ENCODE data around the gene MPPE1. TPM values are rescaled to one million over a fixed set of nuclear protein-coding genes. Genes with fewer than 3 reads are reported as not detected.
"Not testable (repeated sequence)": the region's sequence is repeated elsewhere in the genome, so short reads cannot be mapped to it uniquely, and the experiment has no call there.

The MPPE1 gene
- total RNA-seq, 1 experiment from 2014 or later, result 17.9 TPM

DNA sequence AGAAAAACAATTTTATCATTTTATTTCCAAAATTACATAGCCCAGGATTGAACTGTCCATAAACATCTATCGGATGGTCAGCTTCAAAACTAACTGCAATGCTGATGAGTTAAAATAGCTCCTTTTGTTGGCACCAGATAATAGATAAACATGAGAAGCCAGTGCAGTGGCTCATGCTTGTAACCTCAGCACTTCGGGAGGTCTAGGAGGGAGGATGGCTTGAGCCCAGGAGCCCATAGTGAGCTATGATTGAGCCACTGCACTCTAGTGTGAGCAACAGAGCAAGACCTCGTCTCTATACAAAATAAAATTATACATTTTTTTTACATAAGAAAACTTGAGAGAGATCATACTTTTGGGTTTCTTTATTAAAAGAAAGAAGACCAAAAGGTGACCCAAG lies 38.6 kb upstream of the MPPE1 start:
- TF ChIP-seq EZH2 (IDR thresholded peaks at IDR 0.05; ENCODE audit: low read length, unreplicated experiment), result no peak
- TF ChIP-seq EZH2phosphoT487 (IDR thresholded peaks at IDR 0.05; ENCODE audit: borderline replicate concordance, low read length), result no peak
- TF ChIP-seq CTCF (conservative IDR thresholded peaks at IDR 0.05; ENCODE audit: low read depth, low read length), result no peak
- intact Hi-C loops (cut with micrococcal nuclease), result loop anchor here (2.0 kb wide), 1 partner anchor 48 kb away; no protein-coding TSS in a partner anchor
- Histone ChIP-seq H3K4me3 (ENCODE audit: low read length) (no peak overlapping the region), H4K20me1 (ENCODE audit: low read length) (no peaks in the 10 kb centered on the region), H3K27ac (ENCODE audit: low read length) (0 out of 2 replicates have a peak overlapping the region, but pooled peaks have one; percentile 4), H3K27me3 (ENCODE audit: low read length) (no peaks in the 10 kb centered on the region), H3F3A (ENCODE audit: low read length, unreplicated experiment) (no peaks in the 10 kb centered on the region), H3K9ac (ENCODE audit: low read length) (0 out of 2 replicates have a peak overlapping the region, but pooled peaks have one; percentile 4), H3K4me2 (ENCODE audit: low read length) (peak overlapping the region; percentile 42), H3K9me3 (ENCODE audit: low read length) (no peaks in the 10 kb centered on the region), H3K9me2 (replicated peaks; ENCODE audit: low read length) (no peaks in the 10 kb centered on the region), H3K4me1 (ENCODE audit: insufficient read depth, low read length) (peaks cover 10% of the 10 kb centered on the region; the same call in 1 of the 2 replicates), H2AFZ (ENCODE audit: low read length) (0 out of 2 replicates have a peak overlapping the region, but pooled peaks have one; percentile 7), H3K36me3 (ENCODE audit: low read depth, low read length) (no peaks in the 10 kb centered on the region), H3K79me2 (ENCODE audit: low read length) (no peaks in the 10 kb centered on the region)
- no TSS peak for BruUV-seq (replicated peaks)
- ChIA-PET CTCF (interaction anchor here (0.6 kb wide), 1 partner anchor 9 kb away, joined by 3 read pairs; no protein-coding TSS in a partner anchor), POLR2A (ENCODE audit: unreplicated experiment) (interaction anchor here (0.6 to 0.7 kb wide), 2 partner anchors 33 to 1045 kb away, joined by 3 to 4 read pairs; partner anchors contain the start of gene CEP192)
- ATAC-seq (peak; percentile 62), DNase-seq (peak; percentile 15)

GRCh38 chr18:11945834-11946659 lies 37.9 kb upstream of the MPPE1 start:
- POLR2A ChIA-PET (ENCODE audit: unreplicated experiment), result interaction anchor here (0.5 to 0.6 kb wide), 2 partner anchors 34 to 1045 kb away, joined by 3 to 13 read pairs; partner anchors contain the start of gene CEP192
- DNase-seq; H3K4me3 ChIP-seq (ENCODE audit: low read length); H3K27me3 ChIP-seq (ENCODE audit: low read length); CTCF ChIA-PET; H2AFZ ChIP-seq (ENCODE audit: low read length); ATAC-seq; H3K36me3 ChIP-seq (ENCODE audit: low read depth, low read length); H3K9me2 ChIP-seq (replicated peaks; ENCODE audit: low read length); BruUV-seq (replicated peaks); H3K79me2 ChIP-seq (ENCODE audit: low read length); H3K4me1 ChIP-seq (ENCODE audit: insufficient read depth, low read length); H4K20me1 ChIP-seq (ENCODE audit: low read length); H3K9me3 ChIP-seq (ENCODE audit: low read length); H3K27ac ChIP-seq (ENCODE audit: low read length); H3K9ac ChIP-seq (ENCODE audit: low read length); H3F3A ChIP-seq (ENCODE audit: low read length, unreplicated experiment): not testable (repeated sequence)
- peak overlapping the region; percentile 42; the same call in 1 of the 2 replicates for H3K4me2 ChIP-seq (ENCODE audit: low read length)
- intact Hi-C loops (cut with micrococcal nuclease), result loop anchor here (2.0 kb wide), 1 partner anchor 49 kb away; no protein-coding TSS in a partner anchor

- intact Hi-C loops (cut with micrococcal nuclease), result no loop called here
- no TSS peak for BruUV-seq (replicated peaks)
- Histone ChIP-seq H2AFZ (ENCODE audit: low read length) (no peak overlapping the region), H3K4me2 (ENCODE audit: low read length) (no peak overlapping the region), H3K79me2 (ENCODE audit: low read length) (no peaks in the 10 kb centered on the region), H3K9me2 (replicated peaks; ENCODE audit: low read length) (no peaks in the 10 kb centered on the region), H4K20me1 (ENCODE audit: low read length) (no peaks in the 10 kb centered on the region), H3K27ac (ENCODE audit: low read length) (no peak overlapping the region), H3K4me1 (ENCODE audit: insufficient read depth, low read length) (peaks cover 10% of the 10 kb centered on the region; the same call in 1 of the 2 replicates), H3K9ac (ENCODE audit: low read length) (no peak overlapping the region), H3F3A (ENCODE audit: low read length, unreplicated experiment) (no peaks in the 10 kb centered on the region), H3K4me3 (ENCODE audit: low read length) (no peak overlapping the region), H3K9me3 (ENCODE audit: low read length) (no peaks in the 10 kb centered on the region), H3K27me3 (ENCODE audit: low read length) (no peaks in the 10 kb centered on the region), H3K36me3 (ENCODE audit: low read depth, low read length) (no peaks in the 10 kb centered on the region)
- DNase-seq, result no peak
- ChIA-PET POLR2A (ENCODE audit: unreplicated experiment) (no interaction called here), CTCF (interaction anchor here (0.6 kb wide), 1 partner anchor 9 kb away, joined by 3 read pairs; no protein-coding TSS in a partner anchor)
- TF ChIP-seq CTCF (conservative IDR thresholded peaks at IDR 0.05; ENCODE audit: low read depth, low read length), result no peak
- TF ChIP-seq EZH2phosphoT487 (IDR thresholded peaks at IDR 0.05; ENCODE audit: borderline replicate concordance, low read length), result no peak
- TF ChIP-seq EZH2 (IDR thresholded peaks at IDR 0.05; ENCODE audit: low read length, unreplicated experiment), result no peak
- no peak for ATAC-seq
Measured at GRCh38 chr18:11944786-11945185, 36.7 kb upstream of the MPPE1 start.

Measured in PC-3 (cell line).